ENCODE measurements around the gene SLC6A17.
A peak's percentile ranks its signal among the peaks of the same experiment; 100 is the strongest.

Gene SLC6A17

DNA sequence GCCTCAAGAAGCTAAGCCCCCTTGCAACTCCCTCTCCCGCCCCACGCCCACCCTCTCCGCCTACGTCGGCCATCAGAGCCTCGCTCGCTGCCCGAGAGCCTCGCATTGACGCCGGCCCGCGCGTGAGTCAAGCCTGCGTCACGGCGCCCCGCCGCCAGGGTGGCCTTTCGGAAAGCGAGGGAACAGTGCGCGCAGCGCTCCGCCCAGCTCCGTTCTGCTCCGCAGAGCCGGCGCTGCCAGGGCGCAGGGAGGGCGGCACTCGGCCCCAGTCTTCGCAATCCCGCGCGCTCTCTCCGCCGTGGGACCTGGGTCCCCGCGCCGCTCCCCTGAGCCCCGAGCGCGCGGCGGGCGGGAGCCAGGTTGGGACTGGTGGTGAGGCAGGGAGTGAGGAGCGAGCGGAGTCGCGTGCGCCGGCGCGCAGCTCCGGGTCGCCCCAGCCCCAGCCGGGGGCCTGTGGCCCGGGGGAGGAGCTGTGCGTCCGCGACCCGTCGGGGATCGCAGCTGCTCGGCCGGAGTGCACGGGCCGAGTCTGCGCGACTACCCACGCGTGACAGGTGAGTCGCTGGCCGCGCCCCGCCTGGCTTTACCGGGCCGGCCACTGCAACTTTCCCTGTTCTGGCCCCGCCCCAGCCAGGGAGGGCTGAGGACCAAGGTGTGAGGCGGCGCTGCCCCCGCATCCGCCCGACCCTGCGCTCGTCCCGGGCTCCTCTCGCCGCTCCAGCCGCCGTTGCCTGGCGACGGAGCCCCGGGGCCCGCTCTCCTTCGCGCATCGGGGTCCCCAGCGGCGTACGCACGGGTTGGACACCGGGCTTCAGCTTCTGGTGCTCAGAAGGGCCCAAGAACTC lies at the start of gene SLC6A17:
Gene SLC6A17 (plus strand): TSS at position 165 of the 845 bp plus-strand sequence. CDS start 16,436 bp downstream, outside the sequence.
- Mint-ChIP-seq H3K36me3 (ENCODE audit: low read depth) (no peaks in the 10 kb centered on the region), H3K4me3 (peak within 1 kb of the TSS; percentile 66), H3K9me3 (no peaks in the 10 kb centered on the region), H3K4me1 (peaks cover 3% of the 10 kb centered on the region), H3K27ac (no peak within 1 kb of the TSS), H3K27me3 (ENCODE audit: low read depth, poor library complexity) (peaks cover 48% of the 10 kb centered on the region)
- TF ChIP-seq, protein P1, sequence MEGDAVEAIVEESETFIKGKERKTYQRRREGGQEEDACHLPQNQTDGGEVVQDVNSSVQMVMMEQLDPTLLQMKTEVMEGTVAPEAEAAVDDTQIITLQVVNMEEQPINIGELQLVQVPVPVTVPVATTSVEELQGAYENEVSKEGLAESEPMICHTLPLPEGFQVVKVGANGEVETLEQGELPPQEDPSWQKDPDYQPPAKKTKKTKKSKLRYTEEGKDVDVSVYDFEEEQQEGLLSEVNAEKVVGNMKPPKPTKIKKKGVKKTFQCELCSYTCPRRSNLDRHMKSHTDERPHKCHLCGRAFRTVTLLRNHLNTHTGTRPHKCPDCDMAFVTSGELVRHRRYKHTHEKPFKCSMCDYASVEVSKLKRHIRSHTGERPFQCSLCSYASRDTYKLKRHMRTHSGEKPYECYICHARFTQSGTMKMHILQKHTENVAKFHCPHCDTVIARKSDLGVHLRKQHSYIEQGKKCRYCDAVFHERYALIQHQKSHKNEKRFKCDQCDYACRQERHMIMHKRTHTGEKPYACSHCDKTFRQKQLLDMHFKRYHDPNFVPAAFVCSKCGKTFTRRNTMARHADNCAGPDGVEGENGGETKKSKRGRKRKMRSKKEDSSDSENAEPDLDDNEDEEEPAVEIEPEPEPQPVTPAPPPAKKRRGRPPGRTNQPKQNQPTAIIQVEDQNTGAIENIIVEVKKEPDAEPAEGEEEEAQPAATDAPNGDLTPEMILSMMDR (IDR thresholded peaks at IDR 0.05): peak; percentile 27
- DNase-seq: peak; percentile 78

DNA sequence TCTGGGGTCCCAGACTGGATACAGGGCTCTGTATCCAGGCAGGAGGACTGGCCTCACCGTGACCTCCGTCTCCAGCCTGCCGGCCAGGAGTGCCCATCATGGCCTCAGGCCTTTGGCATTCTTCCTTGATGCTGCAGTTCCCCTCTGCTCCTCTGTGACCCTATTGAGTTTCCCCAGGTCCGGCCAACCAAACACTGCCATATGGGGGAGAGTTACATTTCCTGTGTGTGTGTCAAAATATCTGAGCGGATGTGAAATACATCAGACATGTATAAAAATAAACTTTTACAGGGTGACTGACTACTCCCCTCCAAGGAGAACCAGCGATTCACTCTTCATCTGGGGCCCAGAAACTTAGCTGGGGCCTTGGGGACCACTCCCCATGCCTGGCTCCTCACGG lies 48.2 kb upstream of the SLC6A17 start:
- Mint-ChIP-seq H3K27me3 (ENCODE audit: low read depth, poor library complexity) (peaks cover 59% of the 10 kb centered on the region), H3K4me3 (peak overlapping the region; percentile 5), H3K36me3 (ENCODE audit: low read depth) (no peaks in the 10 kb centered on the region), H3K27ac (no peak overlapping the region), H3K4me1 (peaks cover 62% of the 10 kb centered on the region), H3K9me3 (no peaks in the 10 kb centered on the region)
- TF ChIP-seq, protein P1 (IDR thresholded peaks at IDR 0.05): no peak
- no peak for DNase-seq

DNA sequence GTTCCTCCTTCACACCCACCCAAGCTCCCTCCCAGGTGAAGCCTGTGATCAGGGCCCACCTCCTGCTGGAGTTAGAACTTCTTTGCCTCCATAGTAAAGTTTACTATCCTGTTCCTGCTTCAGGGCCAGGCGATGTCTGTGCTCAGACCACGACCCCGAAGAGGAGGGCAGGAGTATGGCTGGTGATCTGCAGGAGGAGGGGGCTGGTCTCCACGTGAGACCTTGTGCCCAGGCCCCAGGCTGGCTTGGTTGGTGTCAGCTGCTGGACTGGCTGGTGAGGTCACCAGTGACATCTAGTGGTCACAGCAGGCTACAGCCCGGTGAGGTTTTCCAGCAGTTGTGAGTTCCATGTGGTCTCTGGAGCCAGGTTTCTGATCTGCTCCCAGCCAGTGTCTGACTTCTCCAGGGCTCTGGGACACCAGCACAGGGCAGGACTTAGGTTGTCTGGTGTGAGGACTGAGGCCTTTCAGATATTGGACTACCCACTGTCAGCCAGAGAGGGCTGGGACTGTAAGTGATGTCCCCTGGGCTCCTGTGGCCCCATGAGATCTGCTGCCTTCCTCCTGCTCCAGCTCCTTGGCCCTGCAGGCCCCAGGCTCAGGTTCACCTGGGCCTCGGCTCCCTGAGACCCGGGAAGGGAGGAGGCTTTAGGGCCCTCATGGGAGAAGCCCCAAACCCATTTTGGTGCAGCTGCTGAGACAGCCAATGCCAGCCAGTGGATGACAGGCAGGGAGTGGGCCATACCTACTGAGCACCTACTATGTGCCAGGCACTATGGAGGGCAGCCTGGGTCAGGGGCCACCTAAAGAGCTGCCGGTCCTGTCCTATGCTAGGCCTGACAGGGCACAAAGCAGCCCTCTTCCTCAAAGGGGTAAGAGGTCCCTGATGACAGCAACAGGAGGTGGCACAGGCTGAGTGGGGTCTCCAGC lies 44.0 kb upstream of the SLC6A17 start:
- peak; percentile 78 for DNase-seq
- TF ChIP-seq, protein P1 (IDR thresholded peaks at IDR 0.05): peak; percentile 90
- Mint-ChIP-seq H3K27ac (no peak overlapping the region), H3K36me3 (ENCODE audit: low read depth) (no peaks in the 10 kb centered on the region), H3K4me1 (peaks cover 45% of the 10 kb centered on the region), H3K27me3 (ENCODE audit: low read depth, poor library complexity) (peaks cover 84% of the 10 kb centered on the region), H3K9me3 (no peaks in the 10 kb centered on the region), H3K4me3 (no peak overlapping the region)

DNA sequence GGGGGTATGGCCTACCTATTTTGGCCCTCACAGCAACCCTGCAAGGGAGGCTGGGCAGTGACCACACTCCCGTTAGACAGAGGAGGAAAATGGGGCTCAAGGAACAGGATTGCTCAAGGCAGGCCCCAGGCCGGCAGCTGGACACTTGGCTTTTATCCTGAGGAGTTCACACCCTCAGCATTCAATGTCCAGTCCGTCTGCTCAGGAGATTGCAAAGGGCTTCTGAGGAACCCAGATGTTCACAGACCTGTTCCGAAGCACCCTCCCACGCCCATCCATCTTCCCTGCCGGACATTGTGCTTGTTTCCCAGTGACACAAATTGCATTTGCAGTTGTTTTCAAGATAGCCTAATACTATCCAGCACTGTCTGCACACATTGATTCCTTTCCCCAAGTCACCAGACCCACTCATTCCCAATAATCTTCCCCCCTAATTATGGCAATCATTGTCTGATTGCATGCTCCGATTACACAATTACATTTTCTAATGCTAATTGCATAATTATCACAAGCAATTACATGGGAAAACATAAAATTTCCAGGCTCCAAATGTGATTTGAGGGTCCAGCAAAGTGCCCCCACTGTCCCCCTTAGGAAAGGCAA lies 42.3 kb upstream of the SLC6A17 start:
- H3K4me1 Mint-ChIP-seq: peaks cover 33% of the 10 kb centered on the region
- H3K27me3 Mint-ChIP-seq (ENCODE audit: low read depth, poor library complexity): peaks cover 84% of the 10 kb centered on the region
- H3K36me3 Mint-ChIP-seq (ENCODE audit: low read depth): no peaks in the 10 kb centered on the region
- TF ChIP-seq, protein P1 (IDR thresholded peaks at IDR 0.05): no peak
- DNase-seq: no peak
- H3K9me3 Mint-ChIP-seq: no peaks in the 10 kb centered on the region
- H3K4me3 Mint-ChIP-seq: no peak overlapping the region
- no peak overlapping the region for H3K27ac Mint-ChIP-seq

DNA sequence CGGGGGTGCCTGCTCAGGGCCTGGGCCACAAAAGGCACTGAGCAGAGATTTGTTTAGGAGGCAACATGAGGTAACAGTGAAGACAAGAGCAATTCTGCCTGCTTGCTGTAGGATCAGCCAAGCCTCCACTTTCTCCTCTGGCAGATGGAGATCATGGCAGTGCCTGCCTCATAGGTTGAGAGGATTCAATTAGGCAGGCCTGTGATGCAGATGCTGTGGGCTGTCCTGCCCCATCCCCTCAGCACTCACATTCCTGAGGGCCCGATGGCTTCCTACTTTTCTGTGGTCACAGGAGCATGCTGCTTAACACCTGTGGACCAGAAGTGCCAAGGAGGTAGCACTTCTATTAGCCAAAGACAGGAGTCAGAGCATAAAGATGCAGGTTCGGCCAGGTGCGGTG lies 39.2 kb upstream of the SLC6A17 start:
- no peaks in the 10 kb centered on the region for H3K9me3 Mint-ChIP-seq

More for the DNA sequence above, 39.2 kb upstream of the SLC6A17 start:
- TF ChIP-seq, protein P1 (IDR thresholded peaks at IDR 0.05): no peak
- Mint-ChIP-seq H3K4me1 (peaks cover 22% of the 10 kb centered on the region), H3K4me3 (no peak overlapping the region), H3K36me3 (ENCODE audit: low read depth) (no peaks in the 10 kb centered on the region), H3K27me3 (ENCODE audit: low read depth, poor library complexity) (peaks cover 94% of the 10 kb centered on the region), H3K27ac (no peak overlapping the region)
- no peak for DNase-seq
